ENCODE measurements around the gene TNNT3. TPM values are rescaled to one million over a fixed set of nuclear protein-coding genes. Genes with fewer than 3 reads are reported as not detected.
"Not testable (repeated sequence)": the region's sequence is repeated elsewhere in the genome, so short reads cannot be mapped to it uniquely, and the experiment has no call there.

Gene TNNT3
- not detected in 2 replicates for total RNA-seq (2014; rRNA removed; shearing (Covaris generic))

DNA sequence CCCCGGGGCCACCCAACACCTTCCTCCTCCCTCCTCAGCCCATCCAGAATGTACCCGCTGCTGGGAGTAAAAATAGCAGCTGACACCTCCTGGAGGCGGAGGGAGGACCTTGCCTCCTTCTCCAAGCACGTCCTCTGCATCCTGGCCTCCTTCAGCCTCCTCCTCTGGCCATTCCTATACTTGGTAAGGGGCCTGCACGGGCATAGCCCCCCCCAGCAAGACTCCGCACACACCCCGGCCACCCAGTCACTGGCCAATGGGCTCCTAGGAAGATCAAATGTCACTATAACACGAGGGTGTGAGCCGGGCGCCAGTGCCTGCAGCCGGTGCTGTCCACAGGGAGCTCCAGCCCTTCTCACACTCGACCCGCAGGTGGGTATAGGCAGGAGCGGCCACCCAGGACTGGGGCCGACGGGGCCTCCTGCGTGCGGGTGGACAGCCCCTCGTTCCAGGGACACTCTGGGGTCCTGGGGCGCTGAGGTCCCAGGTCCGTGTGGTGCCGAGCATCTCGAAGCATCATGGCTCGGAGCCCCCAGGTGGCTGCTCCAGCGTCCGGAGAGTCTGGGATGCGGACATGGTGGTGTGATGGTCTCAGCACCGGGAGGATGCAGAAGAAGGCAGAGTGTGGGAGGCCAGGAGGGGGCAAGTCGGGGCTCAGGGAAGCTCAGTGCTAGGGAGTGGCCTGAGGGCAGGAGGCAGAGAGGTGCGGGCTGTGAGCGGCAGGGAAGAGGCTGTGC lies at the start of gene TNNT3:
TNNT3 (plus strand) TSS at position 313 of the 737 bp plus-strand sequence. CDS start 3,172 bp downstream, outside the sequence.
- H3K4me3 ChIP-seq (ENCODE audit: insufficient read depth, low read depth, low read length) = no peak within 1 kb of the TSS
- H3K36me3 ChIP-seq (replicated peaks; ENCODE audit: control insufficient read depth, insufficient read depth, low read length) = no peaks in the 10 kb centered on the region
- no peaks in the 10 kb centered on the region for H3K27me3 ChIP-seq (ENCODE audit: control insufficient read depth, insufficient read depth, low read length)
- DNase-seq = peak; percentile 80

DNA sequence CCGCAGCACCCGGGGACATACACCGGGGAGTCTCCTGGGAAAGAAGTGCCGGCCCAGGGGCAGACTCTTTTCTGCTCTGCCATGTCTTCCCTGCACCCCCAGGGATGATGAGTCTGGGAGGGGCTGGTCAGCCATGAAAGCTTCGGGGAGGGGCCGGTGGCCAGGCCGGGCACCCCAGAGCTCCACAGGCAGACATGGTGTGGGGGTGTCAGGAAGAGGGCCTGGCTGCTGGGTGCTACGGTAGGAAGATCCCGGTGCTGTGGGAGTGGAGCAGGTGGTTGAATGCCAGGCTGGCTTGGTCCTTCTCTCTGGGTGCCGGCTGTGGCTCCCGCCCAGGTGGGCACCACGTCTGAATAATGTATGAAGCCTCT lies 49.2 kb upstream of the TNNT3 start:
- Histone ChIP-seq H3K4me3 (ENCODE audit: insufficient read depth, low read depth, low read length) (no peak overlapping the region), H3K36me3 (replicated peaks; ENCODE audit: control insufficient read depth, insufficient read depth, low read length) (no peaks in the 10 kb centered on the region), H3K27me3 (ENCODE audit: control insufficient read depth, insufficient read depth, low read length) (no peaks in the 10 kb centered on the region)
- DNase-seq = no peak

DNA sequence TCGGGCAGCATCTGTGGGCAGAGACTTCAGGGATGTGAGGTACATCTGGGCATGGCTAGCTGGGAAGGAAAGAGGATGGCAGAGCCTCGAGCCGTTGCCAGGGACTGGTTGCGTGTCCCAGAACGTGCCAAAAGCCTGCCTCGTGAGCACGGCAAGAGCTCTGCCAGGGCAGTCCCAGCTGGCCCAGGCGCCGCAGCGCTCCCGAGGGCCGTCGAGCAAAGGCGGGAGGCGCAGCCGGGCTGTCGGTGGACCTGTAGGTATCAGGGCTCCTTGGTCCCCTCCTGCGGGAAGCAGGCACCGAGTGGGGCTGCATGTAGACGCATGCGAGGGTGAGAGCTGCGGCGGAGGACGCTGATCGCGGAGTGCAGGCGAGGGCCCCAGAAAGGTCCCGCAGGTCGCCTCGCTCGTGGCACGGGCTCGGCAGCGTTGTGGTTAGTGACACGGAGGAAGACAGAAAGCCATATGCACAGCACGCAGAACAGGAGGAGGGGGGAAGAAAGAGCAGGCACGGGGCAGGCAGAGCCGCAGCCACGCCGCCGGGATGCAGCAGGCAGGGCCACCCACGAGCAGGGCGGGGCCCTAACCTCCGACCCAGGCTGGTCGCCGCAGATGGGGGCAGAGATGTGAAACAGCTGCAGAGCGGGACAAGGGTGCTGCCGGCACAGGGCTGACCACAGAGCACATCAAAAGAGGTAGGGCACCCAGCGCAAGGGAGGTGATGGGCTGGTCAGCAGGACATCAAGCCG lies 48.6 kb upstream of the TNNT3 start:
- DNase-seq = no peak
- no peak overlapping the region for H3K4me3 ChIP-seq (ENCODE audit: insufficient read depth, low read depth, low read length)
- no peaks in the 10 kb centered on the region for H3K36me3 ChIP-seq (replicated peaks; ENCODE audit: control insufficient read depth, insufficient read depth, low read length)
- H3K27me3 ChIP-seq (ENCODE audit: control insufficient read depth, insufficient read depth, low read length) = no peaks in the 10 kb centered on the region

DNA sequence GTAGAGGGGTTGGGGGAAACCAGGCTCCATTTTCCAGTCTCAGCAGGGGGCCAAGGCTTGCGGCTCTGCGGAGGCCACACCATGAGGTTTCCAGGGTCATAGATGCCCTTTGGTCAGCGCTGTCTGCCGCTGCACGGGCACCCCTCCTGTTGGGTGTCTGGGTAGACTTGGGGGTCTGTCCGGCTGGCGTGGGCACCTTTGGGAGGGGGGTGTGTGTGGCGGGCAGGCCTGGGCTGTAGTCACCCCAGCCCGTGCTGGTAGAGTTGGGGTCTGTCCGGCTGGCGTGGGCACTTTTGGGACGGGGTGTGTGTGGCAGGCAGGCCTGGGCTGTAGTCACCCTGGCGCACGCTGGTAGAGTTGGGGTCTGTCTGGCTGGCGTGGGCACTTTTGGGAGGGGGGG lies 48.0 kb upstream of the TNNT3 start:
- Histone ChIP-seq H3K4me3 (ENCODE audit: insufficient read depth, low read depth, low read length) (no peak overlapping the region), H3K36me3 (replicated peaks; ENCODE audit: control insufficient read depth, insufficient read depth, low read length) (no peaks in the 10 kb centered on the region), H3K27me3 (ENCODE audit: control insufficient read depth, insufficient read depth, low read length) (no peaks in the 10 kb centered on the region)
- DNase-seq = no peak

DNA sequence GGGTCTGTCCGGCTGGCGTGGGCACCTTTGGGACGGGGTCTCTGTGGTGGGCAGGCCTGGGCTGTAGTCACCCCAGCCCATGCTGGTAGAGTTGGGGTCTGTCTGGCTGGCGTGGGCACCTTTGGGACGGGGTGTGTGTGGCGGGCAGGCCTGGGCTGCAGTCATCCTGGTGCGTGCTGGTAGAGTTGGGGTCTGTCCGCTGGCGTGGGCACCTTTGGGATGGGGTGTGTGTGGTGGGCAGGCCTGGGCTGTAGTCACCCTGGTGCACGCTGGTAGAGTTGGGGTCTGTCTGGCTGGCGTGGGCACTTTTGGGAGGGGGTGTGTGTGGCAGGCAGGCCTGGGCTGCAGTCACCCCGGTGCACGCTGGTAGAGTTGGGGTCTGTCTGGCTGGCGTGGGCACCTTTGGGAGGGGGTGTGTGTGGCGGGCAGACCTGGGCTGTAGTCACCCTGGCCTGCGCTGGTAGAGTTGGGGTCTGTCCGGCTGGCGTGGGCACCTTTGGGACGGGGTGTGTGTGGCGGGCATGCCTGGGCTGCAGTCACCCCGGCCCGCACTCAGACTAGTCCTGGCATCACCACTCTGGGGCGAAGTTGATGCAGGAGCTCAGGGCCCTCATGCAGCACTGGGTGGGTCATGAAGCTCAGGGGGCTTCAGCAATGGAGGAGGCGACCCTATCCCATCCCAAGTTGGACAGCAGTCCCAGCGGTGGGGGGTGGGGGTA lies 47.1 kb upstream of the TNNT3 start:
- no peaks in the 10 kb centered on the region for H3K27me3 ChIP-seq (ENCODE audit: control insufficient read depth, insufficient read depth, low read length)
- H3K36me3 ChIP-seq (replicated peaks; ENCODE audit: control insufficient read depth, insufficient read depth, low read length) = no peaks in the 10 kb centered on the region
- no peak for DNase-seq
- H3K4me3 ChIP-seq (ENCODE audit: insufficient read depth, low read depth, low read length) = no peak overlapping the region

- Histone ChIP-seq H3K27me3 (ENCODE audit: control insufficient read depth, insufficient read depth, low read length) (no peaks in the 10 kb centered on the region), H3K36me3 (replicated peaks; ENCODE audit: control insufficient read depth, insufficient read depth, low read length) (no peaks in the 10 kb centered on the region), H3K4me3 (ENCODE audit: insufficient read depth, low read depth, low read length) (no peak overlapping the region)
- DNase-seq = no peak
These were observed 46.3 kb upstream of the TNNT3 start for GRCh38 chr11:1873048-1873812.

GRCh38 chr11:1873813-1874150 lies 45.7 kb upstream of the TNNT3 start:
- not testable (repeated sequence) for DNase-seq; H3K4me3 ChIP-seq (ENCODE audit: insufficient read depth, low read depth, low read length); H3K36me3 ChIP-seq (replicated peaks; ENCODE audit: control insufficient read depth, insufficient read depth, low read length); H3K27me3 ChIP-seq (ENCODE audit: control insufficient read depth, insufficient read depth, low read length)

DNA sequence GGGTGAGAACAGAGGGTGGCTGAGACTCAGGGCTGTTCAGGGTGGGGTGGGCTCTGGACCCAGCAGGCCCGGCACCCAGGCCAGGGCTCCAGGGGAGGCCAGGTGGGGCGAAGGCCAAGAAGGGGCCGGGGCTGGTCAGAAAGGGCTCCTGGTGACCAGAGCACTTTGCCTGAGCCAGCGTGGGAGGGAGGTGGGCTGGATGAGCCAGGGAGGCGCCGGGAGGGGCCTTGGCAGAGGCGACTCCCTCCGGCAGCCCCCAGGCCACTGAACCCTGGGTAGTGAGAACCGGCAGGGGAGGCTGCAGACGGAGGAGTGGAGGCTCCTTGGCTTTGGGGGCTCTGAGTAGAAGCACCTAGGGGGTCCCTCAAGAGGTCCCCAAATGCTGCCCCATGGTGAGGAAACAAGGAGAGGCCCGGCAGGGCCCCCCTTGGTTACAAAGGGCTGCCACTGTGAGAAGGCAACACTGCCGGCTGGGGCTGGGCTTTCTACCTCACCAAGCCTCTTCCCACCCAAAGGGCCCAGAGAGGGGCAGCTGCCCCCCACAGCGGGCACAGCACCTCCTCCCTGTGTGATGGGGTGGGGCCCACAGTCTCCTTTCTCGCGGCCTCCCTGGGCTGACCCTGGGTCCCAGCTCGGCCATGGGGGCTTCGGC lies 44.9 kb upstream of the TNNT3 start:
- H3K36me3 ChIP-seq (replicated peaks; ENCODE audit: control insufficient read depth, insufficient read depth, low read length); DNase-seq; H3K27me3 ChIP-seq (ENCODE audit: control insufficient read depth, insufficient read depth, low read length); H3K4me3 ChIP-seq (ENCODE audit: insufficient read depth, low read depth, low read length): not testable (repeated sequence)

DNA sequence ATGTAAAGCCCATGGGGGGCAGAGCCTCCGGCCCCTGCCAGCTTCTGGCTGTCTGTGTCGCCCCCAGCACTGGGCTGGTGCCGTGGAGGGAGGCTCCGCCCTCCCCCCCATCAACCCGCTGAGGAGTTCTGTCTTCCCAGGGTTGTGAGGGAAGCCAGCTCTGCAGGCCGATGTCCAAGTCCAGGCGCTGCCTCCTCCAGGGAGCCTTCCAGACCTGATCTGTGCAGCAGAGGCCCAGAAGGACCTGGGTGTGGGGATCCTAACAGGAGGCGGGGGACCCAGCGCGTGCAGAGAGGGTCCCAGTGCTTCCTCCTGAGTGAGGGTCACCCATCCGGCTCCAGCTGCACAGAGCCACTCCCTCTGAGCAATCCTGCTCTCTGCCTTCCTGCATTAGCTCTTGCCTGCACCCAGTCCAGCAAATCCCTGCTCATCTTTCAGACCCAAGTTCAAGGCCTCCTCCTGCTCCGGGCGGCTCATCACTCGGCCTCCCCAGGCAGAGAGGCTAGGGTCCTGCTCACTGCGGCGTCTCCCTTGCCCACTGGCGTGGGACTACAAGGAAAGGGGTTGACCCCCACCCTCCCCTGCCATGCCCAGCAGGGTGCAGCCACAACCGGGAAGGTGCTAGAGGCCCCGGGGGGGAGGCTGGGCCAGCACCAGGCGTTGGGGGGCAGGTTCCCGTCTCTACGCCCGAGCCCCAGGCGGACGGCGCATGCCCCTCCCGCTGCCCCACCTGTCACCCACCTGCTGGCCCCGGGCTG lies 44.2 kb upstream of the TNNT3 start:
- H3K36me3 ChIP-seq (replicated peaks; ENCODE audit: control insufficient read depth, insufficient read depth, low read length) = no peaks in the 10 kb centered on the region
- no peaks in the 10 kb centered on the region for H3K27me3 ChIP-seq (ENCODE audit: control insufficient read depth, insufficient read depth, low read length)
- DNase-seq = peak; percentile 64
- H3K4me3 ChIP-seq (ENCODE audit: insufficient read depth, low read depth, low read length) = no peak overlapping the region

- not testable (repeated sequence) for H3K36me3 ChIP-seq (replicated peaks; ENCODE audit: control insufficient read depth, insufficient read depth, low read length); DNase-seq; H3K27me3 ChIP-seq (ENCODE audit: control insufficient read depth, insufficient read depth, low read length); H3K4me3 ChIP-seq (ENCODE audit: insufficient read depth, low read depth, low read length)
These were observed 43.6 kb upstream of the TNNT3 start for GRCh38 chr11:1875851-1876301.

DNA sequence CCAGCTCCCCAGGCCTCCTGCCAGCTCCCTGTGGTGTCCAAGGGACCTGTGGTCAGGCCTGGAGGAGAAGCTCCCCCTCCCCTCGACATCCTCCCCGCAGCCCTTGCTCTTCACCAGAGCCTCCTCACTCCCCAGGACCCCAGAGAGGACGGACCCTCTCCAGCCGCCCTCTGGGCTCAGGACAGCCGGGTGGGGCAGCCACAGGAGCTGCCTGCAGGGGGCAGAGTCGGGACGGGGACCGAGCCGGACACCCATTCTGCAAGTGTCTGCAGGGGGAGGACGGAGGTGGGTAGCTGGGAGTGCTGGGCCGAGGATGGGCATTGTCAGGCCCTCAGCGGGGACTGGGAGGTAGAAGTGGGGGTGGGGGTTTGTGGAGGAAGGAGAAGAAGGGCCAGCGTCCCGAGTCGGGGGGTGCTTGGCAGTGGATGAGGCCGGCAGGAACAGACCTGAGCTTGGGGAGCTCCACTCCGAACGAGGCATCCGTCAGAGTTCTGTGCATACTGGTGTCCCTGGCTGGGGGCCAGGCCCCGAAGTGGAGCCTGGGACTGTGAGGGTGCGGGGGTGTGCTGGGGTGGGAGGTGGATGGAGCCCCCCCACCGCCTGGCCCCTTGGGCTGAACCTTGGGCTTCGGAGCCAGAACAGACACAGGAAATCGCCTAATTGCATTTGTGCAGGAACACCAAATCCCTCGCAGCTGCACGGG lies 43.0 kb upstream of the TNNT3 start:
- peak; percentile 95 for DNase-seq
- Histone ChIP-seq H3K4me3 (ENCODE audit: insufficient read depth, low read depth, low read length) (no peak overlapping the region), H3K36me3 (replicated peaks; ENCODE audit: control insufficient read depth, insufficient read depth, low read length) (no peaks in the 10 kb centered on the region), H3K27me3 (ENCODE audit: control insufficient read depth, insufficient read depth, low read length) (no peaks in the 10 kb centered on the region)

GRCh38 chr11:1877211-1878136 lies 42.0 kb upstream of the TNNT3 start:
- peak; percentile 34 for DNase-seq
- H3K36me3 ChIP-seq (replicated peaks; ENCODE audit: control insufficient read depth, insufficient read depth, low read length) = no peaks in the 10 kb centered on the region
- no peak overlapping the region for H3K4me3 ChIP-seq (ENCODE audit: insufficient read depth, low read depth, low read length)
- H3K27me3 ChIP-seq (ENCODE audit: control insufficient read depth, insufficient read depth, low read length) = no peaks in the 10 kb centered on the region

Data from H7 (cell line).